BE2C (cell line): ENCODE data around the gene TOMM70. TPM values are rescaled to one million over a fixed set of nuclear protein-coding genes. Genes with fewer than 3 reads are reported as not detected.
A peak's percentile ranks its signal among the peaks of the same experiment; 100 is the strongest.
"Not testable (repeated sequence)": the region's sequence is repeated elsewhere in the genome, so short reads cannot be mapped to it uniquely, and the experiment has no call there.

Experiments used
- DNase-seq: peaks from one replicate; pipeline ENCODE4 v3.0.0-alpha.2; 2020
- H3K27me3 ChIP-seq: fragments of 250-450 bp; sonication (Bioruptor Pico); 2 replicates; pipeline ENCODE4 v1.5.1; 2020; ENCODE audit warnings: mild to moderate bottlenecking
- H3K36me3 ChIP-seq: fragments of 250-450 bp; sonication (Bioruptor Pico); 2 replicates; pipeline ENCODE4 v1.5.1; 2020; ENCODE audit warnings: mild to moderate bottlenecking
- H3K4me1 ChIP-seq: fragments of 250-450 bp; sonication (Bioruptor Pico); 2 replicates; pipeline ENCODE4 v1.5.1; 2020
- H3K4me3 ChIP-seq: 2 replicates; pipeline ENCODE4 v1.5.1; 2011; ENCODE audit warnings: low read depth, low read length
- H3K9me3 ChIP-seq: fragments of 250-450 bp; sonication (Bioruptor Pico); 2 replicates; pipeline ENCODE4 v1.5.1; 2020
- CTCF ChIP-seq: IDR thresholded peaks from 2 replicates; pipeline ENCODE4 v1.5.1; 2012; ENCODE audit warnings: mild to moderate bottlenecking, low read depth, low read length
- polyA plus RNA-seq: library from polyadenylated mRNA; unstranded; fragments of >200 nt; gene quantifications from one replicate; pipeline ENCODE4 v1.2.1, GENCODE V29; 2012; ENCODE audit warnings: low read depth, missing spikeins; ENCODE audit not compliant: insufficient read length, insufficient read depth

TOMM70 gene
- 43.2 TPM for polyA plus RNA-seq

GRCh38 chr3:100400780-100401673, at the start of gene TOMM70, which contains the start of gene LNP1:
Gene TOMM70, minus strand, starts transcription at chr3:100401089. Its CDS starts 140 bp downstream, at chr3:100400949.
Gene LNP1, plus strand, starts transcription at chr3:100401539. Its CDS starts 28,191 bp downstream, at chr3:100429730.
- DNase-seq: peak; percentile 99
- Histone ChIP-seq H3K27me3 (no peaks in the 10 kb centered on the region), H3K36me3 (no peaks in the 10 kb centered on the region; the same call in none of the 2 replicates), H3K4me3 (peak within 1 kb of the TSS; percentile 95), H3K4me1 (peaks cover 7% of the 10 kb centered on the region), H3K9me3 (no peaks in the 10 kb centered on the region)
- no peak for TF ChIP-seq CTCF

GRCh38 chr3:100449214-100449613, 48.3 kb upstream of the TOMM70 start:
- no peak for TF ChIP-seq CTCF
- Histone ChIP-seq H3K4me1 (no peaks in the 10 kb centered on the region), H3K27me3 (no peaks in the 10 kb centered on the region), H3K4me3 (no peak overlapping the region), H3K36me3 (no peaks in the 10 kb centered on the region), H3K9me3 (no peaks in the 10 kb centered on the region)
- no peak for DNase-seq

- H3K27me3 ChIP-seq: no peaks in the 10 kb centered on the region
- DNase-seq: no peak
- H3K36me3 ChIP-seq: no peaks in the 10 kb centered on the region
- H3K4me1 ChIP-seq: no peaks in the 10 kb centered on the region
- no peak overlapping the region for H3K4me3 ChIP-seq
- H3K9me3 ChIP-seq: no peaks in the 10 kb centered on the region
- TF ChIP-seq CTCF: no peak
Observed at GRCh38 chr3:100448079-100448478, 47.2 kb upstream of the TOMM70 start.

- not testable (repeated sequence) for DNase-seq, H3K27me3 ChIP-seq, H3K9me3 ChIP-seq, H3K36me3 ChIP-seq, H3K4me3 ChIP-seq, H3K4me1 ChIP-seq
Observed at GRCh38 chr3:100447067-100447466, 46.2 kb upstream of the TOMM70 start.

GRCh38 chr3:100443690-100444089, 42.8 kb upstream of the TOMM70 start:
- Histone ChIP-seq H3K4me1 (no peaks in the 10 kb centered on the region), H3K27me3 (no peaks in the 10 kb centered on the region), H3K36me3 (no peaks in the 10 kb centered on the region), H3K4me3 (no peak overlapping the region), H3K9me3 (no peaks in the 10 kb centered on the region)
- no peak for TF ChIP-seq CTCF
- DNase-seq: no peak

GRCh38 chr3:100440895-100441294, 40.0 kb upstream of the TOMM70 start:
- Histone ChIP-seq H3K4me1 (no peaks in the 10 kb centered on the region), H3K27me3 (no peaks in the 10 kb centered on the region), H3K9me3 (no peaks in the 10 kb centered on the region), H3K36me3 (no peaks in the 10 kb centered on the region), H3K4me3 (no peak overlapping the region)
- TF ChIP-seq CTCF: no peak
- peak; percentile 9 for DNase-seq
